ENCODE results near the gene NHERF2. TPM values are rescaled to one million over a fixed set of nuclear protein-coding genes. Genes with fewer than 3 reads are reported as not detected.

The NHERF2 gene
- total and polyA plus RNA-seq, 2 of the 4 experiments (the other 2 are of a cell fraction): 18.6 to 77.8 TPM

DNA sequence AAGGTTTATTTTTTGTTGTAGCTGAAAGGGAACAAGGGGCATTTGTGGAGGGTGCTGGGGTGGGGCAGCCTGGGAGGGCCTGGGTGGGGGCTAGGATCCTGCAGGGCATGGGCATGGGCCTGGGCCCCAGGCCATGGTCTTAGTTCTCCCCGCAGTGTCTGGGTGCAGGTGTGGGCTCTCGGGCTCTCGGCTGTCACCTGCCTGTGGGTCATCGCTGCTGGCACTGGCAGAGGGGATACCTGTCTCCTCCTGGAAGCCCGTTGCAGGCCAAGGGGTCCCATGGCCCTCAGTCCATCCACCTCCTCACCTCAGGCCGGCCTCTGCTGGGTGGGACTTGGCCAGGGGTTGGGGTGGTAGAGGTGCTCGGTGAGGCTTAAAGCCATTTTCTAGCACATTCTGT is 51.4 kb downstream of the NHERF2 start:
- ATAC-seq (ENCODE audit: low read depth) (no peak), DNase-seq (no peak)
- Histone ChIP-seq H4K20me1 (ENCODE audit: insufficient read depth, low read length) (peaks cover 5% of the 10 kb centered on the region; the same call in 1 of the 2 replicates), H4K91ac (ENCODE audit: insufficient read depth, low read depth, low read length) (no peak overlapping the region), H3K9ac (ENCODE audit: low read depth, low read length) (no peak overlapping the region), H3K4ac (ENCODE audit: low read depth, low read length) (no peak overlapping the region), H2AK5ac (ENCODE audit: low read depth, low read length) (no peak overlapping the region), H3K4me1 (ENCODE audit: control insufficient read depth, insufficient read depth, low read length) (peaks cover 3% of the 10 kb centered on the region; the same call in 1 of the 2 replicates), H3K4me2 (ENCODE audit: low read depth, low read length) (no peak overlapping the region), H3K9me1 (ENCODE audit: insufficient read depth, low read length) (no peaks in the 10 kb centered on the region), H2BK5ac (ENCODE audit: low read depth, low read length, poor library complexity, severe bottlenecking) (no peak overlapping the region), H3K18ac (ENCODE audit: low read depth, low read length) (no peak overlapping the region), H2BK20ac (ENCODE audit: low read depth, low read length) (no peak overlapping the region), H3K14ac (replicated peaks; ENCODE audit: low read depth, low read length) (no peak overlapping the region), H2AFZ (replicated peaks; ENCODE audit: low read length, poor library complexity) (no peak overlapping the region), H3K23ac (ENCODE audit: low read depth, low read length) (no peak overlapping the region), H3K4me3 (ENCODE audit: insufficient read depth, low read depth, low read length) (no peak overlapping the region), H2BK15ac (ENCODE audit: low read depth, low read length) (no peak overlapping the region), H3K36me3 (ENCODE audit: control insufficient read depth, insufficient read depth, low read length) (peaks cover 65% of the 10 kb centered on the region), H4K5ac (ENCODE audit: low read depth, low read length) (no peak overlapping the region), H2BK120ac (ENCODE audit: low read depth, low read length) (no peak overlapping the region), H4K8ac (ENCODE audit: low read depth in 2 of 2, low read length in 2 of 2) (no peak overlapping the region), H3K27ac (ENCODE audit: insufficient read depth, low read length) (no peak overlapping the region), H3K27me3 (ENCODE audit: control insufficient read depth, insufficient read depth, low read length) (no peaks in the 10 kb centered on the region), H2AK9ac (replicated peaks; ENCODE audit: low read depth, low read length, poor library complexity) (no peak overlapping the region), H3K79me1 (ENCODE audit: low read depth in 1 of 2, low read length in 2 of 2) (peaks cover 0 to 3% of the 10 kb centered on the region in 2 experiments; a peak in 1 of 4 replicates), H3K9me3 (ENCODE audit: control insufficient read depth, insufficient read depth, low read length) (no peaks in the 10 kb centered on the region), H3K56ac (ENCODE audit: extremely low read depth, insufficient read depth, low read length) (no peak overlapping the region)
- TF ChIP-seq RFX5 (IDR thresholded peaks at IDR 0.05; ENCODE audit: low read depth, low read length) (no peak), CEBPB (IDR thresholded peaks at IDR 0.05; ENCODE audit: low read depth, low read length) (no peak), MAZ (IDR thresholded peaks at IDR 0.05; ENCODE audit: borderline replicate concordance, low read depth, low read length) (no peak), POLR2A (IDR thresholded peaks at IDR 0.05; ENCODE audit: low read depth, low read length) (no peak)
- TF ChIP-seq, protein P1, sequence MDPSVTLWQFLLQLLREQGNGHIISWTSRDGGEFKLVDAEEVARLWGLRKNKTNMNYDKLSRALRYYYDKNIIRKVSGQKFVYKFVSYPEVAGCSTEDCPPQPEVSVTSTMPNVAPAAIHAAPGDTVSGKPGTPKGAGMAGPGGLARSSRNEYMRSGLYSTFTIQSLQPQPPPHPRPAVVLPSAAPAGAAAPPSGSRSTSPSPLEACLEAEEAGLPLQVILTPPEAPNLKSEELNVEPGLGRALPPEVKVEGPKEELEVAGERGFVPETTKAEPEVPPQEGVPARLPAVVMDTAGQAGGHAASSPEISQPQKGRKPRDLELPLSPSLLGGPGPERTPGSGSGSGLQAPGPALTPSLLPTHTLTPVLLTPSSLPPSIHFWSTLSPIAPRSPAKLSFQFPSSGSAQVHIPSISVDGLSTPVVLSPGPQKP (IDR thresholded peaks at IDR 0.05; ENCODE audit: borderline replicate concordance, low read depth, low read length): no peak
- no TSS peak for BruUV-seq (replicated peaks)
- dilution Hi-C loops (cut with HindIII; ENCODE audit: low sequenced_read_pairs, unreplicated experiment): no loop called here
- in situ Hi-C loops (cut with MboI; ENCODE audit: low sequenced_read_pairs): no loop called here
- POLR2A ChIA-PET (ENCODE audit: unreplicated experiment): no interaction called here
- 100% methylated on average over 1 of the region's 7 CpGs; no CpG with 5 or more reads in 1 of the 2 experiments for WGBS, 2 experiments (ENCODE audit: extremely low coverage in 2 of 2, insufficient read length in 1 of 2)
- CTCF ChIA-PET: interaction anchor here (1.2 kb wide), 1 partner anchor 30 kb away, joined by 3 read pairs; no protein-coding TSS in a partner anchor
- intact Hi-C loops (cut with micrococcal nuclease): no loop called here
